Retinal pigment epithelial cell (primary cell): ENCODE data around the gene C11orf97.

Experiments
- DNase-seq: peaks from one replicate; pipeline ENCODE4 v3.0.0-alpha.2; 2010; ENCODE audit warnings: low read depth
- H3K4me3 ChIP-seq: 2 replicates; pipeline ENCODE4 v1.5.1; 2011; ENCODE audit warnings: mild to moderate bottlenecking, low read length, control low read depth, moderate library complexity
- CTCF ChIP-seq: conservative IDR thresholded peaks from 2 replicates; pipeline ENCODE4 v1.5.1; 2011; ENCODE audit warnings: low read depth, low read length, control low read depth, inconsistent platforms

Gene C11orf97

GRCh38 chr11:94525546-94526324 is 13.5 kb downstream of the C11orf97 start:
- H3K4me3 ChIP-seq, result no peak overlapping the region
- no peak for TF ChIP-seq CTCF
- peak; percentile 44 for DNase-seq

- DNase-seq, result no peak
- no peak for TF ChIP-seq CTCF
- no peak overlapping the region for H3K4me3 ChIP-seq
These were observed 14.6 kb downstream of the C11orf97 start for GRCh38 chr11:94526645-94527438.

GRCh38 chr11:94528551-94528950 is 16.3 kb downstream of the C11orf97 start:
- H3K4me3 ChIP-seq, result no peak overlapping the region
- DNase-seq, result no peak
- no peak for TF ChIP-seq CTCF

- TF ChIP-seq CTCF, result no peak
- no peak for DNase-seq
- H3K4me3 ChIP-seq, result no peak overlapping the region
These were observed 19.9 kb downstream of the C11orf97 start for GRCh38 chr11:94532211-94532610.

- DNase-seq, result no peak
- no peak for TF ChIP-seq CTCF
- no peak overlapping the region for H3K4me3 ChIP-seq
These were observed 20.9 kb downstream of the C11orf97 start for GRCh38 chr11:94533206-94533605.

GRCh38 chr11:94533696-94534630 is 21.7 kb downstream of the C11orf97 start:
- no peak for DNase-seq
- no peak for TF ChIP-seq CTCF
- no peak overlapping the region for H3K4me3 ChIP-seq
